Naive B cell (primary cell): ENCODE measurements around the gene PRTN3. TPM values are rescaled to one million over a fixed set of nuclear protein-coding genes. Genes with fewer than 3 reads are reported as not detected.
A peak's percentile ranks its signal among the peaks of the same experiment; 100 is the strongest.

Experiments
- ATAC-seq, 2 donors: fragments of 150-1000 bp; cut with Tn5 transposase; 2 replicates each; pipeline ENCODE4 v1.10.0; 2021; ENCODE audit warnings: low read depth in 2 of 2, mild to moderate bottlenecking in 2 of 2, moderate library complexity in 2 of 2
- DNase-seq: peaks from one replicate; pipeline ENCODE4 v3.0.0; 2022
- H3K27ac Mint-ChIP-seq, 6 donors: one replicate each; pipeline ENCODE4 v1.8.0; 2020 to 2022; ENCODE audit warnings: mild to moderate bottlenecking in 6 of 6, mixed read lengths in 6 of 6, moderate library complexity in 5 of 6, inconsistent platforms in 2 of 6
- H3K27me3 Mint-ChIP-seq, 3 donors: one replicate each; pipeline ENCODE4 v1.8.0; 2021 to 2022; ENCODE audit warnings: mixed read lengths in 3 of 3, mild to moderate bottlenecking in 1 of 3
- H3K36me3 Mint-ChIP-seq, 2 donors: one replicate each; pipeline ENCODE4 v1.8.0; 2020 to 2022; ENCODE audit warnings: mixed read lengths in 2 of 2, inconsistent platforms in 1 of 2, mild to moderate bottlenecking in 1 of 2
- H3K4me1 Mint-ChIP-seq, 3 donors: one replicate each; pipeline ENCODE4 v1.8.0; 2020 to 2022; ENCODE audit warnings: mixed read lengths in 3 of 3, inconsistent platforms in 1 of 3, mild to moderate bottlenecking in 1 of 3, moderate library complexity in 1 of 3
- H3K4me3 Mint-ChIP-seq, 8 donors: one replicate each; pipeline ENCODE4 v1.8.0; 2020 to 2022; ENCODE audit warnings: mild to moderate bottlenecking in 8 of 8, mixed read lengths in 8 of 8, moderate library complexity in 8 of 8, inconsistent platforms in 2 of 8
- H3K9me3 Mint-ChIP-seq, 7 donors: one replicate each; pipeline ENCODE4 v1.8.0; 2020 to 2022; ENCODE audit warnings: mixed read lengths in 7 of 7, mild to moderate bottlenecking in 5 of 7, inconsistent platforms in 2 of 7, moderate library complexity in 1 of 7
- polyA plus RNA-seq, 6 donors: library from polyadenylated mRNA; unstranded; fragments of 300-500 nt; fragmentation: Illumina TruSeq; gene quantifications; one replicate each; pipeline ENCODE4 v1.2.3, GENCODE V29; 2021; ENCODE audit warnings: low read depth in 6 of 6

PRTN3 gene
- polyA plus RNA-seq, 6 donors from 2014 or later: not detected

- no peaks in the 10 kb centered on the region for H3K9me3 Mint-ChIP-seq
- H3K27ac Mint-ChIP-seq: peak overlapping the region; percentile 72 to 94 (median 88)
- H3K36me3 Mint-ChIP-seq: peaks cover 0 to 7% of the 10 kb centered on the region in 2 donors
- H3K4me1 Mint-ChIP-seq: peaks cover 34 to 44% (median 41%) of the 10 kb centered on the region in 3 donors
- ATAC-seq (no peak), DNase-seq (no peak)
- H3K27me3 Mint-ChIP-seq: no peaks in the 10 kb centered on the region
- H3K4me3 Mint-ChIP-seq: peak overlapping the region; percentile 84 to 93 (median 90)
Observed at GRCh38 chr19:799076-799881, 41.5 kb upstream of the PRTN3 start.

GRCh38 chr19:800360-801029 is 40.3 kb upstream of the PRTN3 start:
- peaks cover 37 to 44% (median 41%) of the 10 kb centered on the region in 3 donors for H3K4me1 Mint-ChIP-seq
- DNase-seq (no peak), ATAC-seq (no peak)
- H3K27ac Mint-ChIP-seq: peak overlapping the region in 2 of 6 donors; percentile 72 to 94
- no peaks in the 10 kb centered on the region for H3K27me3 Mint-ChIP-seq
- H3K36me3 Mint-ChIP-seq: peaks cover 0 to 7% of the 10 kb centered on the region in 2 donors
- peak overlapping the region in 6 of 8 donors; percentile 5 to 93 (median 59) for H3K4me3 Mint-ChIP-seq
- no peaks in the 10 kb centered on the region for H3K9me3 Mint-ChIP-seq

GRCh38 chr19:801030-801860 is 39.6 kb upstream of the PRTN3 start:
- peaks cover 0 to 7% of the 10 kb centered on the region in 2 donors for H3K36me3 Mint-ChIP-seq
- ATAC-seq: no peak
- H3K27me3 Mint-ChIP-seq: no peaks in the 10 kb centered on the region
- H3K27ac Mint-ChIP-seq: peak overlapping the region in 1 of 6 donors; percentile 62
- no peaks in the 10 kb centered on the region for H3K9me3 Mint-ChIP-seq
- H3K4me3 Mint-ChIP-seq: peak overlapping the region in 2 of 8 donors; percentile 33 to 35
- DNase-seq: no peak
- peaks cover 37 to 44% (median 41%) of the 10 kb centered on the region in 3 donors for H3K4me1 Mint-ChIP-seq

GRCh38 chr19:801861-802497 is 38.8 kb upstream of the PRTN3 start:
- Mint-ChIP-seq H3K4me3 (peak overlapping the region in 2 of 8 donors; percentile 33 to 35), H3K4me1 (peaks cover 33 to 41% (median 37%) of the 10 kb centered on the region in 3 donors), H3K36me3 (peaks cover 0 to 7% of the 10 kb centered on the region in 2 donors), H3K9me3 (no peaks in the 10 kb centered on the region), H3K27ac (peak overlapping the region in 3 of 6 donors; percentile 54 to 86 (median 65)), H3K27me3 (no peaks in the 10 kb centered on the region)
- ATAC-seq (no peak), DNase-seq (no peak)

GRCh38 chr19:802498-803098 is 38.2 kb upstream of the PRTN3 start:
- Mint-ChIP-seq H3K36me3 (peaks cover 0 to 13% of the 10 kb centered on the region in 2 donors), H3K27ac (peak overlapping the region in 2 of 6 donors; percentile 34 to 65), H3K4me3 (peak overlapping the region in 2 of 8 donors; percentile 25 to 59), H3K27me3 (no peaks in the 10 kb centered on the region), H3K9me3 (no peaks in the 10 kb centered on the region), H3K4me1 (peaks cover 34 to 47% (median 42%) of the 10 kb centered on the region in 3 donors)
- no peak for ATAC-seq
- no peak for DNase-seq

- H3K27me3 Mint-ChIP-seq: no peaks in the 10 kb centered on the region
- no peaks in the 10 kb centered on the region for H3K9me3 Mint-ChIP-seq
- no peak overlapping the region for H3K27ac Mint-ChIP-seq
- peaks cover 37 to 50% (median 42%) of the 10 kb centered on the region in 3 donors for H3K4me1 Mint-ChIP-seq
- no peak for DNase-seq
- H3K36me3 Mint-ChIP-seq: peaks cover 0 to 16% of the 10 kb centered on the region in 2 donors
- ATAC-seq: no peak
- H3K4me3 Mint-ChIP-seq: peak overlapping the region in 3 of 8 donors; percentile 16 to 51 (median 47)
Observed at GRCh38 chr19:803099-803561, 37.7 kb upstream of the PRTN3 start.

- Mint-ChIP-seq H3K36me3 (peaks cover 0 to 16% of the 10 kb centered on the region in 2 donors), H3K4me3 (peak overlapping the region in 1 of 8 donors; percentile 51), H3K9me3 (no peaks in the 10 kb centered on the region), H3K4me1 (peaks cover 37 to 49% (median 39%) of the 10 kb centered on the region in 3 donors), H3K27ac (peak overlapping the region in 2 of 6 donors; percentile 18 to 20), H3K27me3 (no peaks in the 10 kb centered on the region)
- DNase-seq: no peak
- no peak for ATAC-seq
Observed at GRCh38 chr19:803686-804418, 36.9 kb upstream of the PRTN3 start.

- no peak for ATAC-seq
- H3K9me3 Mint-ChIP-seq: no peaks in the 10 kb centered on the region
- H3K27ac Mint-ChIP-seq: peak overlapping the region in 2 of 6 donors; percentile 51 to 91
- H3K4me3 Mint-ChIP-seq: peak overlapping the region in 1 of 8 donors; percentile 43
- no peaks in the 10 kb centered on the region for H3K27me3 Mint-ChIP-seq
- peaks cover 0 to 16% of the 10 kb centered on the region in 2 donors for H3K36me3 Mint-ChIP-seq
- H3K4me1 Mint-ChIP-seq: peaks cover 30 to 42% (median 32%) of the 10 kb centered on the region in 3 donors
- no peak for DNase-seq
Observed at GRCh38 chr19:804419-805165, 36.2 kb upstream of the PRTN3 start.

- peak overlapping the region in 1 of 8 donors; percentile 43 for H3K4me3 Mint-ChIP-seq
- peaks cover 0 to 16% of the 10 kb centered on the region in 2 donors for H3K36me3 Mint-ChIP-seq
- no peaks in the 10 kb centered on the region for H3K9me3 Mint-ChIP-seq
- ATAC-seq: no peak
- peaks cover 25 to 36% (median 26%) of the 10 kb centered on the region in 3 donors for H3K4me1 Mint-ChIP-seq
- no peaks in the 10 kb centered on the region for H3K27me3 Mint-ChIP-seq
- peak overlapping the region in 2 of 6 donors; percentile 51 to 91 for H3K27ac Mint-ChIP-seq
- DNase-seq: no peak
Observed at GRCh38 chr19:805166-805551, 35.6 kb upstream of the PRTN3 start.

- H3K9me3 Mint-ChIP-seq: no peaks in the 10 kb centered on the region
- H3K27ac Mint-ChIP-seq: peak overlapping the region in 1 of 6 donors; percentile 51
- DNase-seq: no peak
- peaks cover 20 to 29% (median 21%) of the 10 kb centered on the region in 3 donors for H3K4me1 Mint-ChIP-seq
- peaks cover 0 to 16% of the 10 kb centered on the region in 2 donors for H3K36me3 Mint-ChIP-seq
- ATAC-seq: no peak
- H3K4me3 Mint-ChIP-seq: no peak overlapping the region
- no peaks in the 10 kb centered on the region for H3K27me3 Mint-ChIP-seq
Observed at GRCh38 chr19:805600-806550, 34.9 kb upstream of the PRTN3 start.
